ENCODE measurements around the gene ADGRL4.

GRCh38 chr1:79040424-79041082 lies 34.0 kb upstream of the ADGRL4 start:
- TF ChIP-seq EZH2 (IDR thresholded peaks at IDR 0.05) (no peak), POLR2AphosphoS5 (IDR thresholded peaks at IDR 0.05; ENCODE audit: borderline replicate concordance, low read depth, low read length) (no peak)

Measured in SK-N-MC (cell line).